Osteoblast (primary cell): ENCODE data around the gene SDHD. TPM values are rescaled to one million over a fixed set of nuclear protein-coding genes. Genes with fewer than 3 reads are reported as not detected.

Source experiments
- DNase-seq: peaks from one replicate; pipeline ENCODE4 v3.0.0; 2011; ENCODE audit warnings: low spot score, mixed read lengths; ENCODE audit not compliant: insufficient read length; ENCODE audit errors: missing footprints
- H2AFZ ChIP-seq: 2 replicates; pipeline ENCODE4 v1.6.0; 2011; ENCODE audit warnings: mild to moderate bottlenecking, low read length
- H3K27ac ChIP-seq: 2 replicates; pipeline ENCODE4 v1.5.1; 2011; ENCODE audit warnings: mild to moderate bottlenecking, low read depth, low read length, moderate library complexity
- H3K27me3 ChIP-seq: 2 replicates; pipeline ENCODE4 v1.6.0; 2012; ENCODE audit warnings: mild to moderate bottlenecking, control low read depth, inconsistent platforms, low read length, moderate library complexity; ENCODE audit not compliant: insufficient read depth
- H3K36me3 ChIP-seq: 2 replicates; pipeline ENCODE4 v1.5.1; 2011; ENCODE audit warnings: mild to moderate bottlenecking, low read length, control low read depth, moderate library complexity; ENCODE audit not compliant: insufficient read depth
- H3K4me1 ChIP-seq: 2 replicates; pipeline ENCODE4 v1.5.1; 2011; ENCODE audit warnings: mild to moderate bottlenecking, low read length, control low read depth, moderate library complexity; ENCODE audit not compliant: insufficient read depth
- H3K4me2 ChIP-seq: 2 replicates; pipeline ENCODE4 v1.6.0; 2011; ENCODE audit warnings: mild to moderate bottlenecking, low read length; ENCODE audit not compliant: insufficient read depth
- H3K4me3 ChIP-seq: fragments of 200-600 bp; sonication (generic); 3 replicates; pipeline ENCODE4 v1.5.1; 2012; ENCODE audit warnings: mild to moderate bottlenecking, low read length, inconsistent platforms; ENCODE audit not compliant: insufficient read depth
- H3K79me2 ChIP-seq: 2 replicates; pipeline ENCODE4 v1.6.0; 2012; ENCODE audit warnings: mild to moderate bottlenecking, low read length, control low read depth, inconsistent platforms; ENCODE audit not compliant: insufficient read depth
- H3K9me3 ChIP-seq: 2 replicates; pipeline ENCODE4 v1.5.1; 2011; ENCODE audit warnings: low read depth, low read length, control low read depth
- H4K20me1 ChIP-seq: 2 replicates; pipeline ENCODE4 v1.6.0; 2012; ENCODE audit warnings: mild to moderate bottlenecking, low read length, control low read depth; ENCODE audit not compliant: insufficient read depth
- CTCF ChIP-seq: IDR thresholded peaks from 2 replicates; pipeline ENCODE4 v1.5.1; 2011; ENCODE audit warnings: mild to moderate bottlenecking, low read depth, low read length, moderate library complexity; ENCODE audit errors: extremely low read depth
- total RNA-seq: library from RNA; depleted of rRNA; stranded (reverse); fragments of >200 nt; gene quantifications from 2 replicates; pipeline ENCODE4 v1.2.3, GENCODE V29; 2012

The SDHD gene
- total RNA-seq, 1 donor, result 100 TPM

- DNase-seq, result no peak
- Histone ChIP-seq H3K4me3 (no peak overlapping the region), H3K27ac (no peak overlapping the region), H4K20me1 (no peaks in the 10 kb centered on the region), H3K79me2 (no peaks in the 10 kb centered on the region), H3K9me3 (no peaks in the 10 kb centered on the region), H3K4me2 (no peak overlapping the region), H2AFZ (no peak overlapping the region), H3K4me1 (peaks cover 9% of the 10 kb centered on the region), H3K27me3 (no peaks in the 10 kb centered on the region), H3K36me3 (no peaks in the 10 kb centered on the region)
- no peak for TF ChIP-seq CTCF
Observed at GRCh38 chr11:112127056-112127455, 40.4 kb downstream of the SDHD start.

GRCh38 chr11:112128483-112129121 is 41.9 kb downstream of the SDHD start:
- DNase-seq, result peak; percentile 69
- no peak overlapping the region for H3K4me3 ChIP-seq
- no peaks in the 10 kb centered on the region for H4K20me1 ChIP-seq
- no peaks in the 10 kb centered on the region for H3K27me3 ChIP-seq
- H2AFZ ChIP-seq, result no peak overlapping the region
- TF ChIP-seq CTCF, result no peak
- no peaks in the 10 kb centered on the region for H3K36me3 ChIP-seq
- H3K79me2 ChIP-seq, result no peaks in the 10 kb centered on the region
- no peaks in the 10 kb centered on the region for H3K9me3 ChIP-seq
- no peak overlapping the region for H3K4me2 ChIP-seq
- peaks cover 9% of the 10 kb centered on the region for H3K4me1 ChIP-seq
- H3K27ac ChIP-seq, result no peak overlapping the region

GRCh38 chr11:112129656-112130055 is 43.0 kb downstream of the SDHD start:
- H3K27ac ChIP-seq, result no peak overlapping the region

GRCh38 chr11:112132737-112133136 is 46.1 kb downstream of the SDHD start:
- no peak for TF ChIP-seq CTCF
- Histone ChIP-seq H3K4me3 (no peak overlapping the region), H3K9me3 (no peaks in the 10 kb centered on the region), H3K27ac (no peak overlapping the region), H3K4me2 (no peak overlapping the region), H3K27me3 (no peaks in the 10 kb centered on the region), H3K36me3 (no peaks in the 10 kb centered on the region), H4K20me1 (no peaks in the 10 kb centered on the region), H2AFZ (no peak overlapping the region), H3K4me1 (peaks cover 9% of the 10 kb centered on the region), H3K79me2 (no peaks in the 10 kb centered on the region)
- no peak for DNase-seq

More at GRCh38 chr11:112129656-112130055, 43.0 kb downstream of the SDHD start:
- Histone ChIP-seq H4K20me1 (no peaks in the 10 kb centered on the region), H3K79me2 (no peaks in the 10 kb centered on the region), H2AFZ (no peak overlapping the region), H3K36me3 (no peaks in the 10 kb centered on the region), H3K9me3 (no peaks in the 10 kb centered on the region), H3K27me3 (no peaks in the 10 kb centered on the region), H3K4me3 (no peak overlapping the region), H3K4me1 (peaks cover 9% of the 10 kb centered on the region), H3K4me2 (no peak overlapping the region)
- TF ChIP-seq CTCF, result no peak
- no peak for DNase-seq
